ENCODE data around the gene NOTO. TPM values are rescaled to one million over a fixed set of nuclear protein-coding genes. Genes with fewer than 3 reads are reported as not detected.

Gene NOTO
- total RNA-seq, 1 donor from 2014 or later: not detected

DNA sequence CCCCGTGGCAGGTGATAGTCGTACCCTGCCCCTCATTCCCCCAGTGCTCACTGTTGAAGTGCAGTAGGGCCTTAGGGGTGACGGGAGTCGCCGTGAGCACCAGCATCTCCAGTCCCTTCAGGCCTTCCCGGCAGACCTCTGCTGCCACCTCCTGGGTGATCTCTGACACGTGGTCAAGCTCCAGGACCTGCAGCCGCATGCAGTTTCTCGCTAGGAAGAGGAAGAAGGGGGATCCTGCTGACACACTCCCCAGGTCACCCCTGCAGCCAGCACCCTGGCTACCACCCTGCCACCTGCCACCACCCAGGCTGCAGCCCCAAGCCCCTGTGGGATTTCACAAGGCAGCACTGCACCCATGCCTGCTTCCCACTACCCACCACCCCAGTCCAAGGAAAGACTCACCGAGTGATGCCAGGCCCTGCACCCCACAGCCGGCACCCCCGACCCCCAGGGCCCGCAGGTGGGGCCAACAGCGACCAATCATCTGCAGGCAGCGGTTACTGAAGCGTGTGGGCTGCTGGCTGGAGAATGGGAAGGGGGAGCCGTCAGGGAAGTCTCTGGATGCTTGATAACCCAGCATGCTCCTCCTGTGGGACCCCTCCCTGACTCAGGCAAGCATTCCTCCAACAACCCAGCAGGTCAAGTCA is 58.1 kb downstream of the NOTO start:
- no peak for DNase-seq
- H3K27ac Mint-ChIP-seq: no peak overlapping the region

More for the DNA sequence above, 58.1 kb downstream of the NOTO start:
- Mint-ChIP-seq H3K4me3 (no peak overlapping the region), H3K9me3 (no peaks in the 10 kb centered on the region), H3K27me3 (no peaks in the 10 kb centered on the region), H3K4me1 (no peaks in the 10 kb centered on the region), H3K36me3 (ENCODE audit: low read depth) (peaks cover 19% of the 10 kb centered on the region)
- intact Hi-C loops (cut with micrococcal nuclease): no loop called here

Other genes starting within 250 kb of the NOTO start
- gene SFXN5, start 130.9 kb upstream of the NOTO start, total RNA-seq: 11.6 and 14.1 TPM in 2 replicates
- gene RAB11FIP5, start 89.6 kb upstream of the NOTO start, total RNA-seq: 13.4 and 13.8 TPM in 2 replicates
- gene SMYD5, start 11.7 kb downstream of the NOTO start, total RNA-seq: 56.7 and 62.7 TPM in 2 replicates
- gene PRADC1, start 30.7 kb downstream of the NOTO start, total RNA-seq: 14.8 and 15.9 TPM in 2 replicates
- gene CCT7, start 31.7 kb downstream of the NOTO start, total RNA-seq: 680 and 696 TPM in 2 replicates
- 32.2 and 33.8 TPM in 2 replicates for gene FBXO41, start 81.9 kb downstream of the NOTO start, total RNA-seq
- 1.2 and 1.5 TPM in 2 replicates for gene EGR4, start 91.0 kb downstream of the NOTO start, total RNA-seq
- 19.6 and 21.9 TPM in 2 replicates for gene ALMS1, start 183.3 kb downstream of the NOTO start, total RNA-seq